Stimulated activated CD4-positive, alpha-beta T cell treated with anti-CD3 and anti-CD28 coated beads, TNF-alpha, amount 100 ng/mL, for 48 hours (primary cell): ENCODE results near the gene FOXC2.

Experiments used
- DNase-seq, 3 donors: peaks; one replicate each; pipeline ENCODE4 v3.0.0-alpha.2; 2020; ENCODE audit warnings: low read depth in 3 of 3

The FOXC2 gene

GRCh38 chr16:86614699-86615098, 48.1 kb downstream of the FOXC2 start:
- DNase-seq: no peak

GRCh38 chr16:86616906-86617305, 50.3 kb downstream of the FOXC2 start:
- no peak for DNase-seq

- DNase-seq: no peak
Observed at GRCh38 chr16:86618431-86619238, 52.0 kb downstream of the FOXC2 start.
